GM18498 (cell line): Measurements from ENCODE around the gene GPNMB.

ENCODE experiments used
- ATAC-seq: cut with Tn5 transposase; IDR thresholded peaks from one replicate; pipeline ENCODE4 v1.9.1; 2021; ENCODE audit warnings: mild to moderate bottlenecking, moderate library complexity; ENCODE audit not compliant: unreplicated experiment

GPNMB gene

DNA sequence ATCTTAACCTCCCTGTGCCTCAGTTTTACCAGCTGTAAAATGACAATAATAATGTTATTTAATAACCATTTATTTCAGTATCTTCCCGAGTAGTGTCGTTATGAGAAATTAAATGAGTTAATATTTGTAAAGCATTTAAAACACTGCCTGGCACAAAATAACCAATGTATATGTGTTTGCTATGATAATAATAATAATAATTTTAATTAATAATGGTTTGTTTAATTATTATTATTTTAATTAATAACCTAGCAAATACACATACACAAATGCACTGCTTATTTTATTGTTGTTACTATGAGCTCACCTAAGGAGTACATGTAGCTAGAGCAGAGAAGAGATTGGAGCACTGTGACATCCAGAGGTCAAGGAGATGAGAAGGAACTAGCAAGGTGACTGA is 18.2 kb upstream of the GPNMB start:
- no peak for ATAC-seq

DNA sequence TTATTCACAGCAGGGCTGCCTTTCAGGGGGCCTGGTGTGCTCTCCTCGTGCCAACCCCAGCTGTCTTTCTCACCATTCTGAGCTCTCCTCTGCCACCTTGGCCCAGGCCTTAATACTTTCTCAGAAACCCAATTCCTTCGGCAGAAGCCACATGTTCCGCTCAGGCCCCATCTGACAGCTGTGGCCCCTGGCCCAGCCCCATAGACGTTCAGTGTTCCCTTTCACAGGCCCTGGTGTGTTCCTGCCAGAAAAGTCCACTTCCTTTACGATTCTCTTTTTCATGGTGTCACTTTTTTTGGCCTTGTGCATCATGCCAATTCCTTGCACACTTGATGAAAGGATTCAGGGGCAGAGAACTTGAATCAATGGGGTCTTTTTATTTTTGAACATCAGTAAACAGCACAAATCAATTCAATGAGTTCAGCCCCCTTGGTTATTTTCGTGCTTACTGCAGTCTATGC is 15.9 kb upstream of the GPNMB start:
- ATAC-seq: no peak

DNA sequence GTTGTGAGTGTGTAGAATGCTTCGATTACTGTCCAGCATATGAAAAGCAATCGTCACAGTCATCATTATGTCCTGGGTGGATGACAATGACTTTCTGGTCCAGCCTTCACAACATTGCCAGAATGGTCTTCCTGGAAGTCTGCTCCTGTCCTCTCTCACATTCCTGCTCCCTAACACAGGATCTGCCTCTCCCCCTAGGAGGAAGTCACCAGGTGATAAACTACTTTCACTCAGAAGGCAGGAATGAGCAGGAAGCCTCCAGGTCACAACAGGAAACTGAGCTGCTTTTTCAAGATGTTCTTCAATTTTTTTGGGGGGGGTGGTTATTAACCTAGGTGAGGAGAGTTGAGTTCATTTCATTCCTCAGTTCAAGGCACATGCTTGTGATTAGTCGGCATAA is 13.6 kb upstream of the GPNMB start:
- no peak for ATAC-seq

DNA sequence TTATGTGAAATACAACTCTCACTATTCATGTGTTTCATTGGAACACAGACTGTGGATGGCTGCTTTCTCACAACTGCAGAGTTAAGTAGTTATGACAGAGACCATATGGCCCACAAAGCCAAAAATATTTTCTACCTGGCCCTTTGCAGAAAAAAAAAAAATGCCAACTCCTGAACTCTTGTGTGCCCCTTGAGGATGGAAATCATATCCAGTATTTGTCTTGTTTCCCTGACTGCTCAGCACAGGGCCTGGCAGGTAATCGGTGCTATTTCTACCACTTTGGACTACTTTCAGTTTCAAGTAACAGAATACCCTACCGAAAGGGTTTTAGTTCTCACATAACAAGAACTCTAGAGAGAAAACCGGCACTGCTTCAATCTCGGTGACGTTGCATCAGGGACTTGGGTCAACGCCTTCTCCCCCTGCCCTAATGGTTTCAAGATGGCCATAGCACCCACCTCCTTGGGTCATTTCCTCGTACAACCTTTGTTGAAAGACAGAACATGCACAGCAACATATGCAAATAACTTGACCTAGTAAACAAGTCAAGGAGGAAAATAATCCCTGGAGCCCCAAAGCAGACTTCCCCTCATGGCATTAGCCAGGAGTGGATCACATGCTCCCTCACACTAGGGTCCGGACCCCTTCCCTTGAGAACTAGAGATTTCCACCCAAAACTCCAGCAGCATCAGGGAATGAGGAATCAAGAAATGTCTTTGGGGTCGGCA is 11.8 kb upstream of the GPNMB start:
- ATAC-seq: peak; percentile 96

DNA sequence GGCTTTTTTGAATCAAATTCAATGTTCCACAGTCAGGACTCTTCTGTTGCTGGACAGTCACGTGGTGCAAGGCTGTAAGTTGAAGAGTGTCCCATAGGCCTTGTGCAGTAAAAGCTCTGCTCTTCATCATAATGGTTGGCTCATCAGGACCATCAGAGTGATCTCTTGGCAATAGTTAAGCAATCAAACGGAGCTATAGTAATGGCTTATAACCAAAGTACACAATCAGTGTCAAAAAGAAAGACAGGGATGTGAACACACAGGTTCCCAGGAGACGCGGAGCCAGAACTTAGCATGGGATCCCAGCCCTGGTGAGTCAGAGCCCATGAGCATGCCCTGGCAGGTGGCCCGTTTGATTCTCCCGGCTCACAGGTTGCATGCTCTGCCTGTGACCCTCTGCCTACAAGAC is 10.8 kb upstream of the GPNMB start:
- ATAC-seq: no peak

DNA sequence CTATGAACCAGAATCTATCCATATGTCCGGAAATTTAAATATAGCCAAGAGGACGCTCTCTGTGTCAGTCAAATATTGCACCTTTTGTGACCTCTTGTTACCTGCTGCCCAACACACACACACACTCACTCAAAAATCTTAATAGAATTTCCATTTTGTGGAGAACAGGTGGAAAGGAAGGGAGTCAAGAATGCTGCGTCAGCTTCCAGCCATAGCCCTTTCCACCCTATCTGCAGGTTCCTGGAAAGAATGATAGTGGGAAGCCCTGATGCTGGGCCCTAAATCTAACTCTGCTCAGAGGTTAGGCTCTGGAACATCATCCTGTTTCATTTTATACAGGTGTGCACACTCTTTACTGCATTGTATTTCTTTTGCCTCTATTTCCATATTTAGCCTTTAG is 9.6 kb upstream of the GPNMB start:
- no peak for ATAC-seq

DNA sequence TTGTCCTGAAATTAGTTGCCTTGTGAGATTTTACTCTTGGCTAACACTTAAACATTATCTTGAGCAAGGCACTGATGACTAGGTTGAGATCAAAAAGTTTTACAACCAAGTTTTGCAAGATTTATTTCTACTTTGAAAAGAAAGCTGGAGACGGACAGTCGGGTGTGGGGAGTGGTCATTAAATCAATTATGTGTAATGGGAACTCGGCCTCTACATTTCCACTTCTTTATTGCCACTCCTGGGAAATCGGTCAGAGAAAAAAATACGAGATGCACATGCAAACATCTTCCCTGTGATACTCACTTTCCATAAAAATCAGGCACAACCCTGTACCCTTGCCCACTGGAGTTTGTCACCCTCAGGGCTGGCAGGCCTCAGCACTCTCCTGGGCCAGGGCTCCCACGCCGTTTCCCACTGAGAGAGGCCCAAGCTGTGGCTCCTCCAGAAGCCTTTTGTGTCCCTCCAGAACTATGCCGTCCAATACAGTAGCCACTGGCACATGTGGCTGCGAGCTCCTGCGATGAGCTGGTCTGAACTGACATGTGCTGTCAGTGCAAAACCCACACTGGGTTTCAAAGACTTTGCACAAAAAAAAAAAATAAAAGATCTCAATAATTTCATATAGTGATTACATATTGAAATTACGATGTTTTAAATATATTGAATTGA is 7.5 kb upstream of the GPNMB start:
- no peak for ATAC-seq

DNA sequence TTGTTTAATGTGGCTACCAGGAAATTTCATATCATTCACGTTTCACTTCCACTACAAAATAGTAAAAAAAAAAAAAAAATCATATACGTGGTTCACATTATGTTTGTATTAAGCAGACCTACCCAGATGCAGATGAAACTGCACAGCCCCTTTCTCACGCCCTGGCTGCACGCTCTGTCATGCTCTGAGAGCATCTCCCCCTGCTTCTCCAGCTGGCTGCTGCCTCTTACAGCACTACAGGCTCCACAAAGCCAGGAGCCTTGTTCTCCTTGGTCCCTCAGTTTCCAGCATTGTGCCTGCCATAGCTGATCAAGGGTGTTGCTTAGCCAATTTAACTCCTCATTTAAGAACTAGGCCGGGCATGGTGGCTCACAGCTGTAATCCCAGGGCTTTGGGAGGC is 6.9 kb upstream of the GPNMB start:
- no peak for ATAC-seq

DNA sequence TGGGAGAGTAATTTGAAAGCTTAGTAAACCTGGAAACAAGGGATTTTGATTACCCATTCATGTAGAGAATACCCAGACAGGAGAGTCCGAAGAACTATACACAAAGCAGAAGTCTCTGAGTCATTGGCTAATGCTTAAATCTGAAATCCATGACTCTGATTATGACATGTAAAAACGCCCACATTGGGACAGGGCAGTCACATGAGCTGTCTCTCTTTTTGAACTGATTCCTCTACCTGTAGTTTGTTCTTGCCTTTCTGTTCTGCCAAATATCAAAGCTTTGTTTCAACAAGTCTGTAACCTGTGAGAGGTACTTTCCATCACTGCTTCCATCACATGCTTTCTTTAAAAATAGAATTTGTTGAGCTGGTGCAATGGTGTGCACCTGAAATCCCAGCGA is 4.3 kb upstream of the GPNMB start:
- no peak for ATAC-seq

DNA sequence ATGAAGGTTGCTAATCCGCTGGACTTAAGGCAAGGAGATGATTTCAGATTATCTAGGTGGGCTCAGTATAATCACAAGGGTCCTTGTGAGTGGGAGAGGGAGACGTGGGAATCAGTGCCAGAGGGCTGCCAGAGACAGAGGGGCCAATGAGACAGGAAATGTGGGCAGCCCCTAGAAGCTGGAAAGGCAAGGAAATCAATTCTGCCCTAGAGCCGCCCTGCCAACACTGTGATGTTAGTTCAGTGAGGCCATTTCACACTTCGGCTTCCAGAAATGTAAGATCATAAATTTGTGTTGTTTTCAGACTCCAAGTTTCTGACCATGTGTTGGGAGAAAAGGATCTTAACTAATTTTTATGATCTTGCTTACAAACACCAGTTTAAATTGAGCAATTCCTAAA is 3.6 kb upstream of the GPNMB start:
- no peak for ATAC-seq

DNA sequence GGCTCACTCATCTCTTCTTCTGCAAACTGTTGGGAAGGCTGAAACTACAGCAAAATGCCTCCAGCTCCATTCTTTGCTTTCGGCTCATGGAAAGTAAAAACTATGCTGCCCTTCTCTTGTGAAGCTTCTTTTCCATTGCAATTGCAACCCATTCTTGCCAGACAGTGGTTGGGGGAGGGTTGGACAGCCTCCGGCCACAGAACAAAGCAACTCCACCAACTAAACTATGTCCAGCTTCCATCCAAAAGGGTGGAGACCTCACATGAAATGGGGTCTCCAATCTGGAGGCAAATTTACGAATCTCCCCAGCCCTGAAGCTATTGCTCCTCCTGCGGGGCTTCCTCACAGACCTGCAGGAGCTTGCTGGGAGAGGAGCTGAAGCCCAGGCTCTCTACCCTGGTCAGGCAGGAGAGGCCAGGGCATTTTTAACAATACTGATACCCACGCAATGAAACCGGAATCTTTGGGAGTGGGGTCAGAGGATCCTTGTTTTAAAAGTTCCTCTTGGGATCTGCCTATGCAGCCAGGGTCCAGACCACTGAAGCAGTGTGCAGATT is 549 bp downstream of the GPNMB start:
- no peak for ATAC-seq

DNA sequence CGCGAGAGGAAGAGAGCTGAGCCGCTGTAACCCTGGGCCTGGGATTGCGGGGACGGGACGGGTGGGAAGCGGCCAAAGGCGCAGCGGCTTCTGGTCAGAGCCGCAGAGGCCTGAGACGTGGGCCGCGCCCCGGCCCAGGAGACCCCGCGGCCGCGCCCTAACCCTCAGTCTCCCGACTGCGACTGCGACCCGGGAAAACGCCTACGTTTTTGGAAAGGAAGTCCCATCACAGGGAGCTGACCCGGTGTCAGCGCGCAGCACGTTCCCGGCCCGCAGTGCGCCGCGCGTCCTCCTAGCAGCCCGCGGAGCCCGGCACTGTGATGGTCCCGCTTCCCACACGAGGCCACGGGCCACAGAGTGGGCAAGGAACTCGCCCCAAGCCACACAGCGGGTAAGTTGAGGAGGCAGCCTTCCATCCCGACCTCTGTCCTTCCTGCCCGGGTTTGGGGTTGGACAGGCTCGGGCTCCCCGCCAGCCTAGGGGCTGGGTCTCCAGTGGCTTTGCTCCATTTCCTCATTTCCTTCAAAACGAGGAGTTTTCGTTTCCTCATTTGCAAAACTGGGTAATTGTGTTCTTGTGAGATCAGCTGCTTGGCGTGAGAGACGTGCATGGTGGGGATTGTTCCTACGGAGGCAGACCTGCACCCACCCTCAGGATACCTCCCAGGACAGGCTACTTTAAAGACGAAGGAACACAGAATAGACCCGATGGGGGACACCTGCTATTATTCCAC is 1.2 kb downstream of the GPNMB start:
- no peak for ATAC-seq

DNA sequence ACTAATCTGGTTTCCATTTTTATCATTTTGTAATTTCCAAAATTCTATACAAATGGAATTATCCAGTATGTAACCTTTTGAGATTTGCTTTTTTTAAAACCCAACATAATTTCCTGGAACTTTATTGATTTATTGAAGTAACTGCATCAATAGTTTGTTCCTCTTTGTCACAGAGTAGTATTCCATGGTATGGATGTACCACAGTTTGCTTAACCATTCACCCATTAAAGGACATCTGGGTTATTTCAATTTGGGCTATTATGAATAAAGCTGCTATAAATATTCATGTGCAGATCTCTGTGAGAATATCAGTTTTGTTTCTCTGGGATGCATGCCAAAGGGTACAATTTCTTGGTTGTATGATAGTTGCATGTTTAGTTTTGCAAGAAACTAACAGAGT is 2.9 kb downstream of the GPNMB start:
- no peak for ATAC-seq

DNA sequence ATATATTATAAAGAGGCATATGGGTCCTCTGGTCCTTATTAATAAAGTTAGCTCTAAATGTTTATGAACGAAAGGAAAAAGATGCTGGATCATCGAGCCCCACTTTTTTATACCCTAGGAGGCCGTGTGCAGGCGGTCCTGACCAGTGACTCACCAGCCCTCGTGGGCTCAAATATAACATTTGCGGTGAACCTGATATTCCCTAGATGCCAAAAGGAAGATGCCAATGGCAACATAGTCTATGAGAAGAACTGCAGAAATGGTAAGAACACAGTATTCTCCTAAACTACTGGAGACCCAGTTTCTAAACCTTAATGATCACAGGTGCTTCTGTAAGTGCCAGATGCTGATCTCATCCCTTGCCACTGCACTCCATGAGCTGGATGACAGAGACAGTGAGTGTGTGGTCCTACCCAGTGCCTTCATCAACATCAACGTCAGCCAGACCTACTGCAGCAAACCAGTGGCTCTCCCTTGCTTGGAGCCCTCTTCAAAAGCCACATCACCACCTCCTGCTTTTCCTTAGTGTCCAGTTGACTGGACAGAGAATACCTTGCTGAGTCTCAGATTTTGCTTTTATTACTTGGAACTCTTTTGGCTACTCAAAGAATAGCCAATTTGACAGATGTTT is 7.6 kb downstream of the GPNMB start:
- no peak for ATAC-seq

DNA sequence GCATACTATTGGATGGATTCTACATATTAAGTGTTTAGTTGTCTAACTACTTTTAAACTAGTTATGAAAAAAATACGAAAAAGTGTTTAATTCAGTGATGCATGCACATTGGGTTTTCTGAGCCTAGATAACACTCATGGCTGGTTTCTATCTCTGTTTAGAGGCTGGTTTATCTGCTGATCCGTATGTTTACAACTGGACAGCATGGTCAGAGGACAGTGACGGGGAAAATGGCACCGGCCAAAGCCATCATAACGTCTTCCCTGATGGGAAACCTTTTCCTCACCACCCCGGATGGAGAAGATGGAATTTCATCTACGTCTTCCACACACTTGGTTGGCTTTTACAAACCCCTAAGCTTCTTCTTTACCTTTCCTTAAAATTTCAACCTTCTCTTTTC is 10.2 kb downstream of the GPNMB start:
- no peak for ATAC-seq

DNA sequence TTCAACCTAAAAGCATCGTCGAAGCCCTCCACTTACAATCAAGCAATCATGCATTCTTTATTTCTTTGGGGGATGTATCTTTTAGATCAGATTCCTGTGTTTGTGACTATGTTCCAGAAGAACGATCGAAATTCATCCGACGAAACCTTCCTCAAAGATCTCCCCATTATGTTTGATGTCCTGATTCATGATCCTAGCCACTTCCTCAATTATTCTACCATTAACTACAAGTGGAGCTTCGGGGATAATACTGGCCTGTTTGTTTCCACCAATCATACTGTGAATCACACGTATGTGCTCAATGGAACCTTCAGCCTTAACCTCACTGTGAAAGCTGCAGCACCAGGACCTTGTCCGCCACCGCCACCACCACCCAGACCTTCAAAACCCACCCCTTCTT is 13.8 kb downstream of the GPNMB start:
- no peak for ATAC-seq

DNA sequence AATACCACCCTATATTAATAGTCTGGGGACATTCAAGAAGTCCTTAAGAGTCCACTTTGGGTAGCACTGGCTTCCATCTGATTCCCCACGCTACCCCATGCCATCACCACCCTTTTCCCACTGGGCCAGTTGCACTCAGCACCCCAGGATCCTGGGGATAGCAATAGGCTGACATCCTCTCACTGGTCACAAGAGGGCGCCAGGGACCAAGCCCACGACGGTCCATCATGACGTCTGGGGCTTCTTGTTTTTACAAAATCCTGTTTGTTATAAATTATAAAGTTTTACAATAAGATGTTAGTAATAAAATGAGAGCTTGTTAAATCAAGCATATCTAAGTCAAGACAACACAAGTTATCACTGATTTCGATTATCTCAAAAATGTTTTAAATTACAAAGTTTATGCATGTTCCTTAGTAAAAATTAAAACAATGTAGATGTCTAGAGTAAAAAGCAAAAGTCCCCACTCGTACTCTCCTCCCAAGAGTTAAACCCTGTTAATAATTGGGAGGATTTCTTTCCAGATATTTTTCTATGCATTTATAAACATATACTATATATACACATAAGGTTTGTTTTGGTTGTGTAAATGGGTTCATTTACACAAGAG is 15.4 kb downstream of the GPNMB start:
- peak; percentile 84 for ATAC-seq

DNA sequence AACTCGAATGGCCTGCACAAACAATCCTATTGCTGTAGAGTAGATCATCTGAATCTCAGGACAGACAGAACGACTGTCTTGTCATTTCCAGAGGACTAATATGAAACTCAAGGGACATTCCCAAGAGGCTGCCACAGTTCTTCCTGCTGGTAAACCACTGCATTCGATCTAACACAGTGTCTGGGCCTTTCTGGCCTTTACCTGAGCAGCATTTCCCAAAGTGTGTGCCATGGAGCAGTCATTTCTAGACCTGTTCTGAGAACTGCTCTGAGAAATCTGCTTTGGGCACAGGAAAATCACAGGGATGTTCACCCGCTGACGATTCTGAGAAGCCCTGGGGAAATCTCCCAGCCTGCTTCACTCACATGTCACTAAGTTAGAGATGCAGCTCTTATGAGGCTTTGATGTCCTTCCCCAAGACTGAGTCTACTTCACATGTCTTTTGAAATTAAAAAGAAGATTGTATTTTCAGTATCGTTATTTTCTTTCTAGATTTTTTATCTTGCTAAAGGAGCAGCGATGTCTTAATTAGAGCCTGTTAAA is 18.4 kb downstream of the GPNMB start:
- ATAC-seq: no peak

DNA sequence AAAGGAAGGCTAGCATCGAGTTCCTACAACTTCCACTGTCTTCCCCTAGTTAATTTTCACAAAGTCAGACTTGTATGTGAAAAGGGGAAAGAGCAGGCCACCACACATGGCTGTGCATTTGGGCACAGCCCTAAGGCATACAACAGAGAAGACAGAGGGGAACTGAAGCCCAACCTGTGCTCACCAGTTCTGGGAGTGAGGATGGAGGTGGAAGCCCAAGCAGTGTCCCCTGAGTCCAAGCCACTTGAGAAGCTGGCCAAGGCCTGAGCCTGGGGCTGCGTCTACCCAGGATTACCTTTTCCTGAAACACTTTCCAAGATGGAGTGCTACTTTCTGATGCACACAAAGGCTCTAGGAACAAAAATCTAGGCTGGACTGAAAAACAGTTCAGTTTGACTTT is 20.3 kb downstream of the GPNMB start:
- no peak for ATAC-seq

DNA sequence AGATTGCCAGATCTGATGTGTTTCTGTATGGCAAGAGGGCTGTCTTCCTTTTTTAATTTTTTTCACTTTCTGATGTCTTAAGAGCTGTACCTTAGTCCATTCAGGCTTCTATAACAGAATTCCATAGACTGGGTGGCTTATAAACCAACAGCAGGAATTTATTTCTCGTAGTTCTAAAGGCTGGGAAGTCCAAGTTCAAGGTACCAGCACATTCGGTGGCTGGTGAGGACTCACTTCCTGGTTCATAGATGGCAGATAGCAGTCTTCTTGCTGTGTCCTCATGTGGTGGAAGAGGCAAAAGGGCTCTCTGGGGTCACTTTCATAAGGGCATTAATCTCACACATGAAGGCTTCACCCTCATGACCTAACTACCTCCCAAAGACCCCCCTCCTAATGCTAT is 20.8 kb downstream of the GPNMB start:
- ATAC-seq: no peak

DNA sequence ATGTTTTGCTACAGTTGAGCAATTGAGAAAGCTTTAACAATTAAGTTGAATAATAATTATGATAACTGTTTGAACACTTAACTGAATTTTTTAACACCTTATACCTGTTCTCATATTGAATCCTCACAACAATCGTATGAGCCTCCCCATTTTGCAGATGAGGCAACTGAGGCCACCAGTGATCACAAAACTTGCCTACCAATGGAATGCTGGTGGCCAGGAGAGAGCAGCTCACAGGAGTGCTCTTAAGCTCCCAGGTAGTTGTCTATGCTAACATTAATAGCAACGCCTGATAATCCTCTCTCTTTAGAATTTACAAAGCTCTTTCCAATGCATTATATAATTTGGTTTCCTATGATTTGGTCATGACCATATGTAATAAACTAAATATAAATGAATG is 21.6 kb downstream of the GPNMB start:
- no peak for ATAC-seq
